ENCODE measurements around the gene ITPR1.
"Not testable (repeated sequence)": the region's sequence is repeated elsewhere in the genome, so short reads cannot be mapped to it uniquely, and the experiment has no call there.

Gene ITPR1

DNA sequence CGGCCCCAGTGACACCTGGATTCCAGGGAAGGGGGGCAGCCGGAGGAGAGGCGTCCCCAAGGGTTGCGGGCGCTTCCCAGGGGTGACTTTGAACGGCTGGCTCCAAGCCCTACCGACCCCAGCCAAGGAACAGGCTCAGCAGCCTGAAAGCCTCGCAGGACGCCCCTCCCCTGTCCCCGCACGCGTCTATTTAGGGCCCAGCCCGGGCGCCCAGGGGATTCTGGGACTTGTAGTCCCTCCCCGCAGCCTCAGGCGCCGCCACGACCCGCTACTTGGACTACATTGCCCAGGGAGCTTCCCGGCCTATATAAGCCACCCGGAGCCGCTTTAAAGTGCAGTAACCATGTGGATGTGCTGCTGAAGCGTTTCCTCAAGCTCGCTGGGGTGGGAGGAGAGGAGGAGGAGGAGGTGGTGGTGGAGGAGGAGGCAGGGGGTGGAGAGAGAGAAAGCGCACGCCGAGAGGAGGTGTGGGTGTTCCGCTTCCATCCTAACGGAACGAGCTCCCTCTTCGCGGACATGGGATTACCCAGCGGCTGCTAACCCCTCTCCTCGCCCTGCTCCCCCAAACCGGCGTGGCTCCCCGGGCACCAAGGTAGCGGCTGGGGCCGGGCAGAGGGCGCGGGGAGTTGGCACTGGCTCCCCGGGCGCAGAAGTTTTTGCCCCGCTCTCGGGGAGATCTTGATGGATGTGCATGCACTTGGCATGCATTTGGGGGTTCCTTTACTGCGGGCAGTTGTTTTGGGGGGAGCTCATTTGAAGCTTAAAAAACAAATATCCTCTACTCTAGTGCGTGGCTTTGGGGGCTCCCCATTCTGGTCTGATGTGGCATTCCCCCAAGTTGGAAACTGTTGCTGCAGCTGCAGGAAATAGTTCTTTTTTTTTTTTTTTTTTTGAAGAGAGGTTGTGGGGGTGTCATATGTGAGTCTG, at the start of gene ITPR1:
Gene ITPR1, plus strand, starts transcription at position 335 of the 927 bp plus-strand sequence. CDS start 23,144 bp downstream, outside the sequence.
- TF ChIP-seq ELF4 (IDR thresholded peaks at IDR 0.05) (peak; percentile 83), CTBP1 (IDR thresholded peaks at IDR 0.05; ENCODE audit: borderline replicate concordance) (no peak), BHLHE40 (IDR thresholded peaks at IDR 0.05; ENCODE audit: borderline replicate concordance) (no peak), SP1 (IDR thresholded peaks at IDR 0.05) (no peak), L3MBTL2 (conservative IDR thresholded peaks at IDR 0.05) (peak; percentile 86), SUZ12 (IDR thresholded peaks at IDR 0.05) (peak; percentile 72; the same call in 1 of the 2 replicates), TARDBP (IDR thresholded peaks at IDR 0.05) (no peak)
- POLR2A ChIA-PET, result interaction anchor here (0.8 to 3.0 kb wide), 26 partner anchors 8 to 142 kb away, joined by 3 to 17 read pairs (median 4); partner anchors contain the start of gene SUMF1
- peak; percentile 96 for DNase-seq (ENCODE audit: extremely low spot score)
- CTCF ChIA-PET, result interaction anchor here (0.6 kb wide), 1 partner anchor 102 kb away, joined by 4 read pairs; no protein-coding TSS in a partner anchor

DNA sequence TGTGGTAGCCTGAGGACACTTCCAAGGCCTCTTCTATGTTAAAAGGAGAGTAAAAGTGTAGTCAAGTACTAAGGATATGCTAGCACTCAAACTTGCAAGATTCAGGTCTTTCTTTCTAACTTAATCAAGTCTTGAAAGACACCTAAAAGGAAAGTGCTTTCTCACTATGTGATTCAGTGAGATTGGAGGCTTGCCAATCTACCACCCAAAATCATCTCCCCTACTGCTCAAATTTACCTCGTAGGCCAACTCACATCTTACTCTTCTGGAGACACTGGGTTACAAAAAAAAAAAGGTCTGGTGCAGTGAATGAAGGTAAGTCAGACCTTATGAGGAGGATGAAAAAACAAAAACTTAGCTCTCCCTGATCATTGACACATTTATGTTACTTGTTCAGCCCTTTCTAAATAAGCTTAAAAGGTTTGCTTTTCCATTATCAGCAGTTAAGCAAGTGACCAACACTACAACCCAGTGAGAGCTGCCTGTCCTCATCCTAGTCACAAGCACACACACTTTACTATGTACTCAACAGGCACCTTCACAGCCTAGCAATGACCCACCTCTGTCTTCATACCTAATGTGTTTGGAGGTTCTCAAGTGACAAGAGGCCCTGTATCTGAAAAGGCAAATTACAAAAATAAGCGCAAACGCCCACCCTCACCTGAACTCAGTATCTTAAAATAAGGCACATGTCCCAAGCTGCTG, 45.7 kb upstream of the ITPR1 start:
- DNase-seq (ENCODE audit: extremely low spot score), result no peak
- CTCF ChIA-PET, result no interaction called here
- TF ChIP-seq TARDBP (IDR thresholded peaks at IDR 0.05), result no peak
- TF ChIP-seq FOXA1 (IDR thresholded peaks at IDR 0.05), result no peak
- no peak for TF ChIP-seq L3MBTL2 (conservative IDR thresholded peaks at IDR 0.05)
- TF ChIP-seq NFRKB (IDR thresholded peaks at IDR 0.05), result no peak
- TF ChIP-seq HDGF (IDR thresholded peaks at IDR 0.05; ENCODE audit: borderline replicate concordance), result no peak
- no peak for TF ChIP-seq ZNF384 (IDR thresholded peaks at IDR 0.05)
- no peak for TF ChIP-seq ELF4 (IDR thresholded peaks at IDR 0.05)
- TF ChIP-seq FOXK2 (IDR thresholded peaks at IDR 0.05), result no peak
- no peak for TF ChIP-seq FOXM1 (IDR thresholded peaks at IDR 0.05; ENCODE audit: borderline replicate concordance)
- no peak for TF ChIP-seq BHLHE40 (IDR thresholded peaks at IDR 0.05; ENCODE audit: borderline replicate concordance)
- no peak for TF ChIP-seq ARNT (IDR thresholded peaks at IDR 0.05)
- TF ChIP-seq LEF1 (IDR thresholded peaks at IDR 0.05; ENCODE audit: borderline replicate concordance), result no peak
- TF ChIP-seq, protein P1, sequence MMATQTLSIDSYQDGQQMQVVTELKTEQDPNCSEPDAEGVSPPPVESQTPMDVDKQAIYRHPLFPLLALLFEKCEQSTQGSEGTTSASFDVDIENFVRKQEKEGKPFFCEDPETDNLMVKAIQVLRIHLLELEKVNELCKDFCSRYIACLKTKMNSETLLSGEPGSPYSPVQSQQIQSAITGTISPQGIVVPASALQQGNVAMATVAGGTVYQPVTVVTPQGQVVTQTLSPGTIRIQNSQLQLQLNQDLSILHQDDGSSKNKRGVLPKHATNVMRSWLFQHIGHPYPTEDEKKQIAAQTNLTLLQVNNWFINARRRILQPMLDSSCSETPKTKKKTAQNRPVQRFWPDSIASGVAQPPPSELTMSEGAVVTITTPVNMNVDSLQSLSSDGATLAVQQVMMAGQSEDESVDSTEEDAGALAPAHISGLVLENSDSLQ (IDR thresholded peaks at IDR 0.05), result no peak
- no peak for TF ChIP-seq SP1 (IDR thresholded peaks at IDR 0.05)
- TF ChIP-seq SUZ12 (IDR thresholded peaks at IDR 0.05), result no peak
- TF ChIP-seq CTBP1 (IDR thresholded peaks at IDR 0.05; ENCODE audit: borderline replicate concordance), result no peak
- POLR2A ChIA-PET, result no interaction called here

DNA sequence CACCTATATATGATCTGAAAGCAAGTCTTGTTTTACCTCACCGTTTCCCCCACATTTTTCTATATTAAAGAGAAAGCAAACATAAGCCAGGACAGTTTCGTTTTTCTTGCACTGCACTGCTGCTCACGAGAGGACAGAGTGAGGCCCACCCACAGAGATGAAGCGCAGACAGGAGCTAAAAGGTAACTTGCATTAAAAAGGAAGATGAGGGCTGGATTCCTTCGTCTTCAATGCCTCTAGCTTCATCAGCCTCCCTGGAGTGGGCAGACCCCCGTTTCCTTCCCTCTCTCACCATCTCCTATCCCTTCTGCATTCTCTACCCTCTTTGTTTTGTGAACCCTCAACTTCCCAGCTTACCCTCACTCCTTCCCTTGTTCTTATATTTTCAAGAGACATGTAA, 45.0 kb upstream of the ITPR1 start:
- ChIA-PET POLR2A (no interaction called here), CTCF (interaction anchor here (0.6 kb wide), 1 partner anchor 116 kb away, joined by 3 read pairs; no protein-coding TSS in a partner anchor)
- no peak for TF ChIP-seq TARDBP (IDR thresholded peaks at IDR 0.05)
- no peak for TF ChIP-seq L3MBTL2 (conservative IDR thresholded peaks at IDR 0.05)
- TF ChIP-seq, protein P1 (IDR thresholded peaks at IDR 0.05), result no peak
- no peak for TF ChIP-seq HDGF (IDR thresholded peaks at IDR 0.05; ENCODE audit: borderline replicate concordance)
- TF ChIP-seq SUZ12 (IDR thresholded peaks at IDR 0.05), result no peak
- no peak for DNase-seq (ENCODE audit: extremely low spot score)

DNA sequence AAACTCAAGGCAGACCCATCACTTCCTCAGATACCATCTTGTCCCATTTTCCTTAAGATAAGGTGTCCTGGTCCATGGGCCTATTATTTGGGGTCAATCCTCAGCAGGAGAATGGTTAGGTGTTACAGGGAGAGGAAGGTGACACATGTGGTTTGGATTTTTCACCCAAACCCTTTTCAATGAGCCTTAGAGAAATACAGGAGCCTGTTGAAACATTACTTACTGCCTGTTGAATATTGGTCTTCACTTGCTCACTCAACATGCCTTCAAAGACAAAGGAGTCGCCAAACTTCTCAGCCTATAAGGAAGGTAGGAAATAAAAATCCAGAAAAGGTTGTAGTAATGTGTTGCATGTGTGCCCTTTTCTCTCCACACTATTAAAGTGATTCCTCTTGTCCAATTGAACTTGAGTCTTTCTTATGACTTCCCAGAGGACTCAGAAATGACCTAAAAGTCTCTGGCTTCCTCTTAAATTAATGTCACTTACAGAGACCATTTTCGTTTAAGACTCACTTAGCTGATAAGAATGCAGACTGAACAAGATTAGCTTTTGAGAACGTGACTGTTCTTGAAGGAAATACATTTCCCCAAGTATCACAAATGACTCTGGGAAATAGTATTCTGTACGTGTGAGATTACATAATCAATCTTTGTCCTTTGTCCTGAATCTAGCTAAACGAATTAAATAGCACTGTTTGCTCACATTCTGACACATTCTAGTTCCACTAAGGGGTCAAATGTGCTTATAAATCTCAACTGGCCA, 43.9 kb upstream of the ITPR1 start:
- no peak for DNase-seq (ENCODE audit: extremely low spot score)
- CTCF ChIA-PET, result no interaction called here
- TF ChIP-seq ELF4 (IDR thresholded peaks at IDR 0.05), result no peak
- no peak for TF ChIP-seq SP1 (IDR thresholded peaks at IDR 0.05)
- no peak for TF ChIP-seq FOXM1 (IDR thresholded peaks at IDR 0.05; ENCODE audit: borderline replicate concordance)
- TF ChIP-seq BHLHE40 (IDR thresholded peaks at IDR 0.05; ENCODE audit: borderline replicate concordance), result no peak
- TF ChIP-seq ARNT (IDR thresholded peaks at IDR 0.05), result no peak
- TF ChIP-seq, protein P1 (IDR thresholded peaks at IDR 0.05), result no peak
- no peak for TF ChIP-seq FOXK2 (IDR thresholded peaks at IDR 0.05)
- TF ChIP-seq SUZ12 (IDR thresholded peaks at IDR 0.05), result no peak
- no peak for TF ChIP-seq NFRKB (IDR thresholded peaks at IDR 0.05)
- no peak for TF ChIP-seq L3MBTL2 (conservative IDR thresholded peaks at IDR 0.05)
- no peak for TF ChIP-seq ZNF384 (IDR thresholded peaks at IDR 0.05)
- no peak for TF ChIP-seq CTBP1 (IDR thresholded peaks at IDR 0.05; ENCODE audit: borderline replicate concordance)
- no peak for TF ChIP-seq TARDBP (IDR thresholded peaks at IDR 0.05)
- no peak for TF ChIP-seq HDGF (IDR thresholded peaks at IDR 0.05; ENCODE audit: borderline replicate concordance)
- TF ChIP-seq FOXA1 (IDR thresholded peaks at IDR 0.05), result no peak
- TF ChIP-seq LEF1 (IDR thresholded peaks at IDR 0.05; ENCODE audit: borderline replicate concordance), result no peak
- POLR2A ChIA-PET, result no interaction called here

DNA sequence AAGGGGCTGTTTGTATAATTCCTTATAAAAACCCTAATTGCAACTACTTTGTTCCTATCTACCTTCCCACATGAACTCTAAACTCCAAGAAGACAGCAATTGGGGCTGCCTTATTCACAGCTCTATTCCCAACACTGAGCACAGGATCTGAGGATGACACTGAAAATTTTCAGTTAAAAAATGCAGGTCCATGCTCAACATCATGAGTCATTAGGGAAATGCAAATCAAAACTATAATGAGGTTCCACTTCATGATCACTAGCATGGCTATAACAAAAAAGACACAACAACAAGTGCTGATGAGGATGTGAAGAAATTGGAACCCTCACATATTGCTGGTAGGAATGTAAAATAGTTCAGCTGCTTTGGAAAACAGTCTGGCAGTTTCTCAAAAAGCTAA, 39.0 kb upstream of the ITPR1 start:
- TF ChIP-seq FOXM1 (IDR thresholded peaks at IDR 0.05; ENCODE audit: borderline replicate concordance) (no peak), SUZ12 (IDR thresholded peaks at IDR 0.05) (no peak), SP1 (IDR thresholded peaks at IDR 0.05) (no peak)
- no peak for DNase-seq (ENCODE audit: extremely low spot score)
- CTCF ChIA-PET, result no interaction called here
- POLR2A ChIA-PET, result no interaction called here

DNA sequence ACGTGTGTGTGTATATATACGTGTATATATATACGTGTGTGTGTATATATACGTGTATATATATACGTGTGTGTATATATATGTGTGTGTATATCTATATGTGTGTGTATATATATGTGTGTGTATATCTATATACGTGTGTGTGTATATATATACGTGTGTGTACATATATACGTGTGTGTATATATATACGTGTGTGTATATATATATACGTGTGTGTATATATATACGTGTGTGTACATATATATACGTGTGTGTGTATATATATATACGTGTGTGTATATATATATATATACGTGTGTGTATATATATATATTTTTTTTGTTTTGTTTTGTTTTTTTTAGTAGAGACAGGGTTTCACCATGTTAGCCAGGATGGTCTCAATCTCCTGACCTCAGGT, 36.4 kb upstream of the ITPR1 start:
- POLR2A ChIA-PET; CTCF ChIA-PET; DNase-seq (ENCODE audit: extremely low spot score): not testable (repeated sequence)

Measured in HEK293T (cell line).